DND-41 (cell line): ENCODE measurements around the gene DSCAML1.

Source experiments
- ATAC-seq: fragments of 200-7000 bp; cut with Tn5 transposase; 3 replicates; pipeline ENCODE4 v1.9.1; 2021; ENCODE audit warnings: low read depth; ENCODE audit not compliant: insufficient read depth
- DNase-seq: peaks from one replicate; pipeline ENCODE4 v3.0.0-alpha.2; 2020
- H2AFZ ChIP-seq: 2 replicates; pipeline ENCODE4 v1.6.0; 2012; ENCODE audit warnings: low read depth, low read length
- H3K27ac ChIP-seq: 2 replicates; pipeline ENCODE4 v1.5.1; 2012; ENCODE audit warnings: low read length, inconsistent platforms
- H3K27me3 ChIP-seq: fragments of 200-600 bp; sonication (generic); 2 replicates; pipeline ENCODE4 v1.6.0; 2012; ENCODE audit warnings: low read length, mild to moderate bottlenecking, inconsistent platforms; ENCODE audit not compliant: insufficient read depth, poor library complexity
- H3K36me3 ChIP-seq: 2 replicates; pipeline ENCODE4 v1.5.1; 2012; ENCODE audit warnings: low read length, inconsistent platforms; ENCODE audit not compliant: insufficient read depth
- H3K4me1 ChIP-seq: 2 replicates; pipeline ENCODE4 v1.5.1; 2012; ENCODE audit warnings: mild to moderate bottlenecking, low read length; ENCODE audit not compliant: insufficient read depth
- H3K4me2 ChIP-seq: 2 replicates; pipeline ENCODE4 v1.6.0; 2012; ENCODE audit warnings: mild to moderate bottlenecking, moderate library complexity, low read length, inconsistent platforms; ENCODE audit not compliant: insufficient read depth
- H3K4me3 ChIP-seq, 2 experiments: fragments of 200-600 bp in 1 of 2; shearing (Covaris generic) in 1 of 2; 2 replicates each; pipeline ENCODE4 v1.5.1; 2012 to 2016; ENCODE audit warnings: inconsistent platforms in 2 of 2, low read length in 2 of 2, mild to moderate bottlenecking in 2 of 2, low read depth in 1 of 2, moderate library complexity in 1 of 2
- H3K79me2 ChIP-seq: 2 replicates; pipeline ENCODE4 v1.6.0; 2012; ENCODE audit warnings: low read length, inconsistent platforms; ENCODE audit not compliant: insufficient read depth
- H3K9ac ChIP-seq: 2 replicates; pipeline ENCODE4 v1.6.0; 2012; ENCODE audit warnings: low read depth, mild to moderate bottlenecking, inconsistent platforms, low read length, moderate library complexity
- H3K9me3 ChIP-seq: 2 replicates; pipeline ENCODE4 v1.5.1; 2012; ENCODE audit warnings: low read length, moderate library complexity, mild to moderate bottlenecking, inconsistent platforms; ENCODE audit not compliant: insufficient read depth, severe bottlenecking
- H4K20me1 ChIP-seq: 2 replicates; pipeline ENCODE4 v1.6.0; 2012; ENCODE audit warnings: low read length; ENCODE audit not compliant: insufficient read depth
- CTCF ChIP-seq: IDR thresholded peaks from 2 replicates; pipeline ENCODE4 v1.5.1; 2012; ENCODE audit warnings: borderline replicate concordance, low read length, moderate library complexity, mild to moderate bottlenecking; ENCODE audit not compliant: poor library complexity, severe bottlenecking; ENCODE audit errors: extremely low read depth
- EZH2 ChIP-seq: IDR thresholded peaks from 3 replicates; pipeline ENCODE4 v1.6.1; 2012; ENCODE audit warnings: borderline replicate concordance, low read depth, mild to moderate bottlenecking, moderate library complexity, low read length, inconsistent platforms; ENCODE audit not compliant: severe bottlenecking

Gene DSCAML1

GRCh38 chr11:117391181-117391580 is 405.8 kb downstream of the DSCAML1 start:
- Histone ChIP-seq H3K27me3 (no peaks in the 10 kb centered on the region), H3K4me1 (no peaks in the 10 kb centered on the region), H3K79me2 (no peaks in the 10 kb centered on the region), H4K20me1 (no peaks in the 10 kb centered on the region), H3K9me3 (no peaks in the 10 kb centered on the region), H3K4me3 (no peak overlapping the region), H3K4me2 (no peak overlapping the region), H3K27ac (no peak overlapping the region), H2AFZ (no peak overlapping the region), H3K36me3 (peaks cover 42% of the 10 kb centered on the region), H3K9ac (no peak overlapping the region)
- DNase-seq (no peak), ATAC-seq (no peak)
- TF ChIP-seq CTCF = no peak

GRCh38 chr11:117390743-117391142 is 406.3 kb downstream of the DSCAML1 start:
- Histone ChIP-seq H3K79me2 (no peaks in the 10 kb centered on the region), H3K4me2 (no peak overlapping the region), H2AFZ (no peak overlapping the region), H3K4me3 (no peak overlapping the region), H3K9me3 (no peaks in the 10 kb centered on the region), H4K20me1 (no peaks in the 10 kb centered on the region), H3K36me3 (peaks cover 42% of the 10 kb centered on the region), H3K27ac (no peak overlapping the region), H3K4me1 (no peaks in the 10 kb centered on the region), H3K9ac (no peak overlapping the region), H3K27me3 (no peaks in the 10 kb centered on the region)
- ATAC-seq (no peak), DNase-seq (no peak)
- TF ChIP-seq CTCF (no peak), EZH2 (no peak)

GRCh38 chr11:117387992-117388755 is 408.8 kb downstream of the DSCAML1 start:
- H2AFZ ChIP-seq = no peak overlapping the region
- H3K4me1 ChIP-seq = no peaks in the 10 kb centered on the region
- H3K27ac ChIP-seq = no peak overlapping the region
- H3K9me3 ChIP-seq = no peaks in the 10 kb centered on the region
- no peak for DNase-seq
- H3K9ac ChIP-seq = no peak overlapping the region
- no peaks in the 10 kb centered on the region for H3K27me3 ChIP-seq
- no peak overlapping the region for H3K4me3 ChIP-seq
- TF ChIP-seq CTCF (no peak), EZH2 (no peak)
- no peak overlapping the region for H3K4me2 ChIP-seq
- no peaks in the 10 kb centered on the region for H4K20me1 ChIP-seq
- no peaks in the 10 kb centered on the region for H3K79me2 ChIP-seq
- H3K36me3 ChIP-seq = peaks cover 31% of the 10 kb centered on the region
- no peak for ATAC-seq
